ENCODE data around the gene PPP4R3C. TPM values are rescaled to one million over a fixed set of nuclear protein-coding genes. Genes with fewer than 3 reads are reported as not detected.
"Not testable (repeated sequence)": the region's sequence is repeated elsewhere in the genome, so short reads cannot be mapped to it uniquely, and the experiment has no call there.

Gene PPP4R3C
- total RNA-seq, 4 donors from 2014 or later: not detected

DNA sequence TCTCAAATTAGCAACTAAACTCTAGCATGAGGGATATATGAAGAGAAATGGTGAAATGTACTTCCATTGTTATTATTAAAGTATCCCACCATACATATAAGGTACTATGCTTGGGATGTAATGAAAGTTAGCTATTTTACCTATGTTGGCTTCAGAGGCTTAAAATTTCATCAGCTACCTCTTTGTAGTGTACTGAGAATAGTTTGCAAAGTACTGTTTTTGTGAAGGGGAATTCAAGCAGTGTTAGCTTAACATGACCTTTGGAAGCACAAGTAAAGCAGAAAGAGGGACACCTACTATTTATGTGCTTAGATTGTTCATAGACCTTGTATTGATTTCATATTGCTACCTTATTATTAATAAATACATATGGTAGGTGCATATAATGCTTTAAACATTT is 11.8 kb downstream of the PPP4R3C start:
- H3K27ac ChIP-seq: no peak overlapping the region
- no peaks in the 10 kb centered on the region for H3K27me3 ChIP-seq
- intact Hi-C loops (cut with DNase I): no loop called here
- no peak overlapping the region for H3K4me3 ChIP-seq
- TF ChIP-seq, protein P1, sequence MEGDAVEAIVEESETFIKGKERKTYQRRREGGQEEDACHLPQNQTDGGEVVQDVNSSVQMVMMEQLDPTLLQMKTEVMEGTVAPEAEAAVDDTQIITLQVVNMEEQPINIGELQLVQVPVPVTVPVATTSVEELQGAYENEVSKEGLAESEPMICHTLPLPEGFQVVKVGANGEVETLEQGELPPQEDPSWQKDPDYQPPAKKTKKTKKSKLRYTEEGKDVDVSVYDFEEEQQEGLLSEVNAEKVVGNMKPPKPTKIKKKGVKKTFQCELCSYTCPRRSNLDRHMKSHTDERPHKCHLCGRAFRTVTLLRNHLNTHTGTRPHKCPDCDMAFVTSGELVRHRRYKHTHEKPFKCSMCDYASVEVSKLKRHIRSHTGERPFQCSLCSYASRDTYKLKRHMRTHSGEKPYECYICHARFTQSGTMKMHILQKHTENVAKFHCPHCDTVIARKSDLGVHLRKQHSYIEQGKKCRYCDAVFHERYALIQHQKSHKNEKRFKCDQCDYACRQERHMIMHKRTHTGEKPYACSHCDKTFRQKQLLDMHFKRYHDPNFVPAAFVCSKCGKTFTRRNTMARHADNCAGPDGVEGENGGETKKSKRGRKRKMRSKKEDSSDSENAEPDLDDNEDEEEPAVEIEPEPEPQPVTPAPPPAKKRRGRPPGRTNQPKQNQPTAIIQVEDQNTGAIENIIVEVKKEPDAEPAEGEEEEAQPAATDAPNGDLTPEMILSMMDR (IDR thresholded peaks at IDR 0.05): no peak
- TF ChIP-seq POLR2A (IDR thresholded peaks at IDR 0.05): no peak
- no peaks in the 10 kb centered on the region for H3K9me3 ChIP-seq
- no peak for DNase-seq
- no peaks in the 10 kb centered on the region for H3K36me3 ChIP-seq
- H3K4me1 ChIP-seq: no peaks in the 10 kb centered on the region

DNA sequence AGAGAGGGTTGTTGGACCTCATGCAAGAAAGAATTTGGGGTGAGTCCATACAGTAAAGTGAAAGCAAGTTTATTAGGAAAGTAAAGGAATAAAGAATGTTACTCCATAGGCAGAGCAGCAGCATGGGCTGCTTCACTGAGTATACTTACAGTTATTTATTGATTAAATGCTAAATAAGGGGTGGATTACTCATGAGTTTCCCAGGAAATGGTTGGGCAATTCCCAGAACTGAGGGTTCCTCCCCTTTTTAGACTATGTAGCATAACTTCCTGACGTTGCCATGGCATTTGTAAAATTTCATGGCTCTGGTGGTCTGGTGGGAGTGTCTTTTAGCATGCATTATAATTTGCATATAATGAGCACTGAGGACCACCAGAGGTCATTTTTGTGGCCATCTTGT is 16.7 kb downstream of the PPP4R3C start:
- no peaks in the 10 kb centered on the region for H3K9me3 ChIP-seq
- H3K4me3 ChIP-seq: no peak overlapping the region
- no peak for DNase-seq
- no peak for TF ChIP-seq POLR2A (IDR thresholded peaks at IDR 0.05)
- TF ChIP-seq, protein P1 (IDR thresholded peaks at IDR 0.05): no peak
- H3K36me3 ChIP-seq: no peaks in the 10 kb centered on the region
- intact Hi-C loops (cut with DNase I): no loop called here
- WGBS, 2 donors: 55 to 91% methylated on average over 1 of the region's 1 CpG
- H3K27me3 ChIP-seq: no peaks in the 10 kb centered on the region
- no peaks in the 10 kb centered on the region for H3K4me1 ChIP-seq
- H3K27ac ChIP-seq: no peak overlapping the region

DNA sequence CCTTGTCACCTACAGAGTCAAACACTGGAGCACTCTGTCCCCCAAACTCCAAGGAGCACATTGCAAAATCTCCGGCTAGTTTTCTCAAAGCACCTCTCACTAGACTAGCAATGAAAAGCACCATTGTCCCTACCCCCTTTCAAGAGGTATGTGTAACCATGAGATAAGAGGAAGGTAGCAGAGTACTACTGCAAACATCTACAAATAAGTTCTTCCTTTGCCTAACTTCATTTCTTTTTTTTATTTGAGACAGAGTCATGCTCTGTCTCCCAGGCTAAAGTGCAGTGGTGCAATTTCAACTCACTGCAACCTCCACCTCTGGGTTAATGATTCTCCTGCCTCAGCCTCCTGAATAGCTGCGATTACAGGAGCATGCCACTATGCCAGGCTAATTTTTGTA is 17.7 kb downstream of the PPP4R3C start:
- no peaks in the 10 kb centered on the region for H3K36me3 ChIP-seq
- 76% methylated on average over 2 of the region's 2 CpGs; no CpG with 5 or more reads in 1 of the 2 donors for WGBS, 2 donors
- TF ChIP-seq, protein P1 (IDR thresholded peaks at IDR 0.05): no peak
- TF ChIP-seq POLR2A (IDR thresholded peaks at IDR 0.05): no peak
- no peaks in the 10 kb centered on the region for H3K4me1 ChIP-seq
- H3K27ac ChIP-seq: no peak overlapping the region
- no peaks in the 10 kb centered on the region for H3K27me3 ChIP-seq
- intact Hi-C loops (cut with DNase I): no loop called here
- H3K9me3 ChIP-seq: no peaks in the 10 kb centered on the region
- H3K4me3 ChIP-seq: no peak overlapping the region
- no peak for DNase-seq

DNA sequence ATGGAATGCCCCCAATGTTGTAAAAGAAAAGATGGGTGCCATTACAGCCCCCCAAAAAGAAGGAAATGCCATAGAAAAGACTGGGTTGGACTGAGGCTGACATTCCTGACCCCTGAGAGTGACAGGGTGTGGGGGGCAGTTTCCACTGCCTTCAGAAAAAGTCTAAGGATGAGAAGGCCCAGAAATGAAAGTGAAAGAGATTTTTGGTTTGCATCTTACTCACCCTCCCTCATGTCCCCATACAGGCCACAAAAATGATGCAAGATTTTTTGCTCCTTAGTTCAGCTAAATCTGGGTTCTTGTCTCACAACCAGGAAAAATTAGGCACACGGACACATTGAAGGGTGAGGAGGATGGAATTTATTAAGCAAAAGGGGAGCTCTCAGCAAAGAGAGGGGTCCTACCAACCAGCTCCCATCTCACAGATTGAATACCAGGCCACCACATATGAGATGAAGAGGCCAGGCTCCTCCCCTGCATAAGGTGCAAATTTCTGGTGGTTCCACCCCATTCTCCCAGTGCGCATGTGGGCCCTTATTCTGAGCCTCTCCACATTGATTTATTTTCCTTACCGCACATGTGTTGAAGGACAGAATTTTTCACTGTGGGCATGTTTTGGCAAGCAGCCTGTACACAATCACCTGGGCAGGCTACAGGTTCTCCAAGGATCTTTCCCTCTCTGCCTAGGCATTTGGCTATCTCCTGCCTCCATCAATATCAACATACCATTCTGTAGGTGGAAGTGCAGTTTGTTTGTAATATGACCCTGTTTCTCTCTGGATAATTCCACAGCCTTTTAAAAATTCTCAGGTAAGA is 18.8 kb downstream of the PPP4R3C start:
- no peak overlapping the region for H3K27ac ChIP-seq

DNA sequence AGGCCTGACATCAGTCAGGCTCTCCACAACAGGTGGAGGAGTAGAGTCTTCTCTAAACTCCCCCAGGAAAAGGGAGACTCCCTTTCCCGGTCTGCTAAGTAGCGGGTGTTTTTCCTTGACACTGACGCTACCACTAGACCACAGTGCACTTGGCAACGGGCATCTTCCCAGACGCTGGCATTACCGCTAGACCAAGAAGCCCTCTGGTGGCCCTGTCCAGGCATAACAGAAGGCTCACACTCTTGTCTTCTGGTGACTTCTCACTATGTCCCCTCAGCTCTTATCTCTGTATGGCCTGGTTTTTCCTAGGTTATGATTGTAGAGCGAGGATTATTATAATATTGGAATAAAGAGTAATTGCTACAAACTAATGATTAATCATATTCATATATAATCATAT is 20.7 kb downstream of the PPP4R3C start:
- DNase-seq; intact Hi-C loops (cut with DNase I); H3K4me1 ChIP-seq; H3K27me3 ChIP-seq; H3K27ac ChIP-seq; H3K9me3 ChIP-seq; H3K36me3 ChIP-seq; H3K4me3 ChIP-seq: not testable (repeated sequence)
- WGBS, 2 donors: 82 to 94% methylated on average over 7 of the region's 7 CpGs

More for the DNA sequence above, 18.8 kb downstream of the PPP4R3C start:
- Histone ChIP-seq H3K36me3 (no peaks in the 10 kb centered on the region), H3K4me3 (no peak overlapping the region), H3K27me3 (no peaks in the 10 kb centered on the region), H3K9me3 (no peaks in the 10 kb centered on the region), H3K4me1 (no peaks in the 10 kb centered on the region)
- no peak for DNase-seq
- intact Hi-C loops (cut with DNase I): no loop called here
- TF ChIP-seq, protein P1 (IDR thresholded peaks at IDR 0.05): no peak
- TF ChIP-seq POLR2A (IDR thresholded peaks at IDR 0.05): no peak
- WGBS, 2 donors: 72 to 80% methylated on average over 3 of the region's 3 CpGs

Data from esophagus squamous epithelium (tissue), 5 donors.